GM12878 (cell line): Measurements from ENCODE around the gene TTC5. TPM values are rescaled to one million over a fixed set of nuclear protein-coding genes. Genes with fewer than 3 reads are reported as not detected.

Source experiments
- BHLHE40 ChIP-seq, 2 experiments: fragments of 450-650 bp in 1 of 2; IDR thresholded peaks; 2 replicates each; pipeline ENCODE4 v1.6.1; 2011 to 2017; ENCODE audit warnings: low read depth in 2 of 2, borderline replicate concordance in 1 of 2, improper control_type of control experiment in 1 of 2, low read length in 1 of 2, mild to moderate bottlenecking in 1 of 2
- EGR1 ChIP-seq, 2 experiments: IDR thresholded peaks; 1 replicate in 1 of 2; 2 replicates in 1 of 2; pipeline ENCODE4 v1.6.1; 2011 to 2012; ENCODE audit warnings: low read depth in 2 of 2, low read length in 2 of 2, borderline replicate concordance in 1 of 2, mild to moderate bottlenecking in 1 of 2, moderate library complexity in 1 of 2
- HDAC6 ChIP-seq: fragments of 200-600 bp; sonication (generic); IDR thresholded peaks from one replicate; pipeline ENCODE4 v1.8.0; 2017; ENCODE audit warnings: antibody characterized with exemption; ENCODE audit not compliant: unreplicated experiment
- HDGF ChIP-seq: fragments of 450-650 bp; IDR thresholded peaks from 2 replicates; pipeline ENCODE4 v1.6.1; 2016; ENCODE audit warnings: antibody characterized with exemption
- HSF1 ChIP-seq: fragments of 150-350 bp; IDR thresholded peaks from 2 replicates; pipeline ENCODE4 v1.6.1; 2014; ENCODE audit warnings: mild to moderate bottlenecking, low read depth, low read length
- IKZF1 ChIP-seq: fragments of 450-650 bp; conservative IDR thresholded peaks from 2 replicates; pipeline ENCODE4 v1.6.1; 2017; ENCODE audit warnings: antibody characterized with exemption, mild to moderate bottlenecking
- NBN ChIP-seq: fragments of 450-650 bp; IDR thresholded peaks from 2 replicates; pipeline ENCODE4 v1.6.1; 2016
- NFXL1 ChIP-seq: fragments of 450-650 bp; IDR thresholded peaks from 2 replicates; pipeline ENCODE4 v1.6.1; 2017; ENCODE audit warnings: antibody characterized with exemption, mild to moderate bottlenecking, borderline replicate concordance
- RAD21 ChIP-seq: IDR thresholded peaks from 2 replicates; pipeline ENCODE4 v1.6.1; 2011; ENCODE audit warnings: mild to moderate bottlenecking, low read depth, low read length, moderate library complexity; ENCODE audit not compliant: insufficient read depth
- RELA ChIP-seq: fragments of 450-650 bp; IDR thresholded peaks from 2 replicates; pipeline ENCODE4 v1.8.0; 2014; ENCODE audit warnings: borderline replicate concordance; ENCODE audit not compliant: partially characterized antibody
- SKIL ChIP-seq: fragments of 450-650 bp; IDR thresholded peaks from 2 replicates; pipeline ENCODE4 v1.6.1; 2017; ENCODE audit warnings: mild to moderate bottlenecking, low read depth, inconsistent platforms; ENCODE audit not compliant: poor library complexity, severe bottlenecking
- SMARCA5 ChIP-seq: fragments of 450-650 bp; IDR thresholded peaks from 2 replicates; pipeline ENCODE4 v1.6.1; 2017; ENCODE audit warnings: mild to moderate bottlenecking
- STAT3 ChIP-seq: IDR thresholded peaks from 2 replicates; pipeline ENCODE4 v1.6.1; 2011; ENCODE audit warnings: low read depth, low read length, improper control_type of control experiment
- WRNIP1 ChIP-seq: IDR thresholded peaks from 2 replicates; pipeline ENCODE4 v1.6.1; 2011; ENCODE audit warnings: low read depth, low read length, improper control_type of control experiment, borderline replicate concordance
- YBX1 ChIP-seq: fragments of 450-650 bp; IDR thresholded peaks from 2 replicates; pipeline ENCODE4 v1.6.1; 2016; ENCODE audit warnings: antibody characterized with exemption
- ZNF274 ChIP-seq: IDR thresholded peaks from one replicate; pipeline ENCODE4 v1.8.0; 2011; ENCODE audit not compliant: insufficient read length, insufficient read depth
- ZNF592 ChIP-seq: fragments of 450-650 bp; IDR thresholded peaks from 2 replicates; pipeline ENCODE4 v1.6.1; 2017; ENCODE audit warnings: mild to moderate bottlenecking, moderate library complexity
- ZSCAN29 ChIP-seq: fragments of 450-650 bp; IDR thresholded peaks from 2 replicates; pipeline ENCODE4 v1.6.1; 2017; ENCODE audit warnings: mild to moderate bottlenecking, moderate library complexity
- polyA plus RNA-seq, 11 experiments: library from polyadenylated mRNA; depleted of rRNA in 4 of 11; unstranded in 6 of 11; stranded (reverse) in 5 of 11; fragments of >200 nt; fragmentation: Nextera tagmentation in 4 of 11; fragmentation: Illumina TruSeq in 1 of 11; extraction: Ambion mirVana in 4 of 11; extraction: Trizol in 1 of 11; gene quantifications; 1 replicate in 1 of 11; 2 replicates in 10 of 11; pipeline versions ENCODE4 v1.2.1 to v1.2.3, GENCODE V29; 2011 to 2016; ENCODE audit warnings: inconsistent platforms in 2 of 11, missing spikeins in 2 of 11, low read depth in 1 of 11
- total RNA-seq, 4 experiments: library from RNA; depleted of rRNA in 3 of 4; stranded (reverse); fragments of >200 nt in 3 of 4; fragmentation: Illumina TruSeq in 1 of 4; extraction: Trizol in 1 of 4; gene quantifications; 2 replicates each; pipeline versions ENCODE4 v1.2.1 to v1.2.3, GENCODE V29; 2013 to 2021

Gene TTC5
- total and polyA plus RNA-seq, 10 of the 15 experiments (the other 5 are each of a cell fraction or from before 2014, with no cell fraction given) = 6.9 to 21.6 (median 13.5) TPM

- no peak for TF ChIP-seq ZNF592
- TF ChIP-seq BHLHE40 (IDR thresholded peaks at IDR 0.05; ENCODE audit: borderline replicate concordance in 1 of 2, low read depth in 2 of 2, low read length in 1 of 2) = peak; percentile 20 to 74; a peak in 2 of 4 replicates
- TF ChIP-seq SKIL = peak; percentile 55
- peak; percentile 73 for TF ChIP-seq RELA
- no peak for TF ChIP-seq NFXL1
- TF ChIP-seq EGR1 (IDR thresholded peaks at IDR 0.05; ENCODE audit: borderline replicate concordance in 1 of 2, low read depth in 2 of 2, low read length in 2 of 2) = peak in 1 of 2 experiments; percentile 89; a peak in 2 of 3 replicates
- no peak for TF ChIP-seq ZSCAN29
- no peak for TF ChIP-seq HSF1
- TF ChIP-seq ZNF274 = no peak
- TF ChIP-seq HDAC6 = no peak
- no peak for TF ChIP-seq YBX1
- peak; percentile 76 for TF ChIP-seq RAD21
- TF ChIP-seq STAT3 = no peak
- TF ChIP-seq IKZF1 = peak; percentile 53; the same call in 1 of the 2 replicates
- peak; percentile 71; the same call in 1 of the 2 replicates for TF ChIP-seq SMARCA5
- TF ChIP-seq HDGF = no peak
- TF ChIP-seq NBN = peak; percentile 85
- no peak for TF ChIP-seq WRNIP1
Measured at GRCh38 chr14:20305265-20306078, at the start of gene TTC5 (continued).
